Measurements from ENCODE around the gene SMCO2.

SMCO2 gene

GRCh38 chr12:27446436-27446835 is at the start of gene SMCO2:
Gene SMCO2, plus strand, starts transcription at chr12:27446736. Its CDS starts 23,896 bp downstream, at chr12:27470632.
- DNase-seq (ENCODE audit: low spot score) (no peak), FAIRE-seq (no peak)

DNA sequence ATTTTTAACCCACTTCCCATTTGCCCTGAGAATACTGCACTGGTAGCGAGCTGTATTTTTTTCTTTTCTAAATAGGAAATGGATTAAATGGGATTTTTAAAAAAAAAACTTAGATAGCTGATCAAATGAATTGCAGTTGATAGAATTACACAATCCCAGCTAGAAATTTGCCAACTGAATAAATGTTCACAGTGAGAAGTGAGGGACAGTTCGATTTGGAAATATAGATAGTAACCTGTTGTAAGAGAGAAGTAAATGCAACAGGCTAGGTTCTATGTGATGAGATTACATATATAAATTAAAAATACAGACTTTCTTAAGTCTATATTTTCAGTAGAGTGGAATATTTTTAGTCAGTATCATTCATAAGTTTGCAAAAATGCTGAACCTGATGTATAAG is 48.1 kb upstream of the SMCO2 start:
- DNase-seq (ENCODE audit: low spot score) (no peak), FAIRE-seq (no peak)

DNA sequence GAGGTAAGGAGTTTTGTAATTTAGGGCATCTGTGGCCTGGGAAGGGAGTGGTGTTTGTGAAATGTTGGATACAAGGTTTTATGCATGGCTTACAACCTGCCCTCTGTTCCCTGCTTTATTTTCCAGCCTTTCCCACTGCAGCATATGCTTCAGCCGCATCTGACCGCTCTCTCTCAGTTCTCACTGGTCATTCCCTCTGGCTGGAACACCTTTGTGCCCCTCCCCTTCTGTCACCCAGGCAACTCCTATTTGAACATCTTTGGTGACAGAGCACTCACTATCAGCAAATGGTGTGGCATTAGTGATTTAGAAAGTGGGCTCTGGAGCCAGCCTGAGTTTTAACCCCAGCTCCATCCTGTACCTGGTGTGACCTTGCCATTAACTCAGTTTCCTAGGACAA is 47.5 kb upstream of the SMCO2 start:
- no peak for DNase-seq (ENCODE audit: low spot score)
- FAIRE-seq, result no peak

DNA sequence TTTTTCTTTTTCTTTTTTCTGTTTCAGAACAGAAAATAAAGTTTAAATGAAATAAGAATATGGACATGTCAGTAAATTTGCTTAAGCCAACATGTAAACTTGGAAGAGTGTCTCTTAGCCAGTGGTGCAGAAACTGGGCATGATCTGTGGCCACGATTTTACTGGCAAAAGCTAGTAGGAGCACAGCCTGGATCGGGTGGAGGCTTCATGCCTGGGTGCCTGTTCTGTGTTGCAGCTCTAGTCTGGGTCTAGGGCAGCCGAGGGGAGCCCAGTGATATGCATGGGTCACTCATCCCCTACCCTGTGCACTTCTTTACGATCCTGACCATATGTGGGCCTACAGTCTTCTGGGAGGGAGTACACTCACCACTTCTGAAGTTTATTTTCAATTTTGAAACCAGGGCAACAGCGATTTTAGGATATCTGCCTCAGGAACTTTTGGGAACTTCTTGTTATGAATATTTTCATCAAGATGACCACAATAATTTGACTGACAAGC is 45.6 kb upstream of the SMCO2 start:
- peak; percentile 55 for FAIRE-seq

DNA sequence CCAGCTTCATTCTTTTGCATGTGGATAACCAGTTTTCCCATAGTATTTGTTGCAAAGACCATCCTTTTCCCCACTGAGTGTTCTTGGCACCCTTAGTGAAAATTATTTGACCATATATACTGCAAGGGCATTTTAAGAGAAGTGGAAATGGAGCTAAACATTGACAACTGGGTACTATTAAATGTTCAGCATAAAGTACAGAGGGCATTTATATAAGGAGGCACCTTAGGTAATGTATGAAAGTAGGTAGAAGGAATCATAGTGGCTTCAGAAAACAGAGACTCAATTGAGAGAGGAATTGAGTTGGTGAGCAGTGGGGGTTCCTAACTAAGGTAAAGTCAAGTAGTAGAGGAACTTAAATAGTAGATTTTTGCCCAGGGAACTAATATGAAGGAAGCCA is 34.5 kb upstream of the SMCO2 start:
- FAIRE-seq (no peak), DNase-seq (ENCODE audit: low spot score) (no peak)

More for the DNA sequence above, 45.6 kb upstream of the SMCO2 start:
- DNase-seq (ENCODE audit: low spot score), result no peak

DNA sequence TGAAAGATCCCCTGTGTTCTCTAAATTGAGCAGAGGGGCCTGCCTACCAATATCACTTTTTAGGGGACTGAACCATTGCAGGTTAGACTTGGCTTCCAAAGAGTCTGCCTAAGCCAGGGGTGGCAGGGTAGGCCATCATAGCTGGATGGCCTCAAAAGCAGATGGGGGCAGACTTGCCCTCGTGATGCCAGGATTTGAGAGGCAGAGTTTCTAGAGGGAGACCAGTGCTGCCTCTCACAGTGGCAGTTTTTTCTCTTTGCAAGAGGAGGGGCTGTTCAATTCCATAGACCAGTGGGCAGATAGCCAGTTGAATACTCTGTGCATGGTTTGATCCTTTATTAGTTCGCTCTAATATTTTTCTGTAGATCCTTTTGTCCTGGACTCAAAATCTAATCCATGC is 23.8 kb upstream of the SMCO2 start:
- DNase-seq (ENCODE audit: low spot score) (no peak), FAIRE-seq (no peak)

DNA sequence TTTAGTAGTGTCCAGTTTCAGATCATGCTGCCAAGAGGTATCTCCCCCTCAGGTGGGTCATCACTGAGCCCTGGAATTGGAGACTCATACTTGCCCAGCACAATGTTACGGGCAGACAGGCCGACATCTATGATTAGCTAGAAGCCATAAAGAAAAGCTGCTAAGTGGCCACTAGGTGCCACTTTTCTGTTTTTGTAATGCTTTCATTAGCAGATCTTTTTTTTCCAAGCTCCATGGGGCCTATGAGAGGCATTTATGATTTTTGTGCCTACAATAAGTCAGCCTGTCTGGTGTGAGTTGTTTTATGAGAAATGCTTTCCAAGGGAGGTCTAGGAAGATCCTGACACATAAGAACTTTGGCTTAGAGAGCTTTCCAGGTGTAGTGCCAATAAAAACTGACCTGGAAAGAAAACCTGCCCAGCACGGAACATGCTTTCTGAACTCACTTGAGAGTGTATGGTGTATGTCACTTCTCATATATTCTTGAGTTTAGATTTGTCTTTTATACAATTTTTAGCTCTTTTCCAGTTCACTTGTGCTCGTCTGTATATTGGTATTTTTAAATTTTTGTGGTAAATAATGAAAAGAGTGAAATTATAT is 21.8 kb upstream of the SMCO2 start:
- peak; percentile 52 for DNase-seq (ENCODE audit: low spot score)
- FAIRE-seq, result no peak

DNA sequence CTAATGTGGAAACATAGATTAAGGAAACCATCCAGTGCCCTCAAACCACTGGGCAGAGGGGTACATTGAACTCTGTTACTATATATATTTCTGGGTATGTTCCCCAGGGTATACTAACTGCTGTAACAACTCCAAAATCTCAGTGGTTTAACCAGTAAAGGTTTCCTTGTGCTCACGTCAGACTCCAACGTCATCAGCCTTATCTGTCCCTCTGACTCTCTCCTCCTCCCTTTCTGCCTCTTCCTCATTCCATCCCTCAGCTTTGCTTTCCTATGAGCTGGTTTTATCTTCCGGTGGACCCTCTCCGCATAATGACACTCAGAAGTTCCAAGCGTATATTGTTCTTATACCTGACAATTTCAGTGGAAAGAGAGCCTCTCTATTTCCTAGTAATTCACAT is 21.2 kb upstream of the SMCO2 start:
- no peak for FAIRE-seq
- DNase-seq (ENCODE audit: low spot score), result no peak

DNA sequence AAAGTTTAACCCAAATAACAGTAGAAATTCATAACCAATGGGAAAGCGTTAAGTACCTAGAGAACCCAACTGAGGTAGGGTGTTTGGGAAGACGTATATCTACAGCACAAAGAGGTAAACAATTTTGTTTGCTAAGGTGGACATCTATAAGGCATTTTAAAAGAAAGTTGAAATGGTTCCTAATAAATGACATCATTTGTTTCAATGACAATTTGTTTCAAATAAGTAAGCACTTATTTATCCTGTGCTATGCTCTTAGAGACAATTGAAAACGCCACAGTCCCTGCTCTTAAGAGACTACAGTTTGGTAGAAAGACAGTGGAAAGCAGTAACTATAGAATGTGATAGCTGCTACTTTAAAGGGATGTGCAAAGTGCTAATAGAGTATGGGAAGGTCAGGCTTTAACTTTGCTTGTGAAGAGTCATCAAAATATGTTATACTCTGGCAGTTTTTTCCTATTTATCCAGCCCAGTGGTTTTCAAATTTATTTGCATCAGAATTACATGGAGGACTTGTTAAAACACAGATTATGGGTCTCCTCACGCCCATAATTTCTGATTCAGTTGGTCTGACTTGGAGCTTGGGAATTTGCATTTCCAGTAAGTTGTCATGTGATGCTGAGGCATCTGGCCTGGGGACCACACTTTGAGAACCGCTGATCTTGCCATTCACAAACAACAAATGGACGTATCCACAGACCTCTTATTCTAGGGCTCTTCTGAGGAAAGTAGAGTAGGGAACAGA is 19.6 kb upstream of the SMCO2 start:
- FAIRE-seq, result no peak
- no peak for DNase-seq (ENCODE audit: low spot score)

GRCh38 chr12:27427824-27428223 is 18.7 kb upstream of the SMCO2 start:
- no peak for FAIRE-seq
- DNase-seq (ENCODE audit: low spot score), result no peak

GRCh38 chr12:27428466-27428865 is 18.1 kb upstream of the SMCO2 start:
- no peak for FAIRE-seq
- DNase-seq (ENCODE audit: low spot score), result no peak

- no peak for DNase-seq (ENCODE audit: low spot score)
- no peak for FAIRE-seq
Observed at GRCh38 chr12:27429606-27430005, 16.9 kb upstream of the SMCO2 start.

GRCh38 chr12:27431185-27431584 is 15.4 kb upstream of the SMCO2 start:
- FAIRE-seq, result no peak
- DNase-seq (ENCODE audit: low spot score), result no peak

- FAIRE-seq (peak; percentile 17), DNase-seq (ENCODE audit: low spot score) (peak; percentile 57)
Observed at GRCh38 chr12:27434673-27435565, 11.6 kb upstream of the SMCO2 start.

GRCh38 chr12:27436029-27436428 is 10.5 kb upstream of the SMCO2 start:
- DNase-seq (ENCODE audit: low spot score) (no peak), FAIRE-seq (peak; percentile 83)

DNA sequence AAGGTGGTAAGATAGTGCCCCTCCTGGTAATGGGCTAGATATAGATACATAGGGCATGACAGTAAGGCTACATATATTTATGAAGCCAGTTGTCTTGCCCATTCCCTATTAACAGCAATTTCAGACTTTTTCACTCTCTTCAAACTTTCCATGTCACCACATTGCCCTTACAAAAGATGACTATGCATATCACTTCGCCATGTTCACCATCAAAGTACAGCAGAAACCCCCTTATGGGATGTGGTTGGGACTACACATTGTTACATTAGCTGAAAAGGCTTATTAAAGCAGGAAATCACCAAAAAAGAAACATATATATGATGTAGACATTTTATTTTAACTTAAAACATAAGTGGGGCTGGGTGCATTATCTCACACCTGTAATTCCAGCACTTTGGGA is 9.8 kb upstream of the SMCO2 start:
- DNase-seq (ENCODE audit: low spot score) (no peak), FAIRE-seq (no peak)

DNA sequence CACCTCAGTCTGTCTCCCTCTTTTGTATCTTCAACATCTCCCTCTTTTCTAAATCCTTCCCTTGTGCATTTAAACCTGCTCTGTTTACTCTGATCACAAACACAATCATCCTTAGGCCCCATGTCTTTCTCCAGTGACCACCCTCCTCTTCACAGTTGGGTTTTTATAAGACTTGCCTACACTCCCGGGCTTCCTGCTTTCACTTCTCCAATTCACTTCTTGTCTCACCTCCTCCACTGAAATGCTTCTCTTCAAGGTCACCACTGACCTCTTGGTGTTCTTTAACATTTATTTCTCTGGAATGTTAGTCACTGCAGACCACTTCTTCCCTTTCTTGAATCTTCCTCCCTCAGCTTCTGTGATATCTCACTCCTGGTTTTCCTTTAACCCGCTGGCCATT is 8.7 kb upstream of the SMCO2 start:
- no peak for DNase-seq (ENCODE audit: low spot score)
- no peak for FAIRE-seq

GRCh38 chr12:27447761-27448160 is 1.2 kb downstream of the SMCO2 start:
- DNase-seq (ENCODE audit: low spot score) (no peak), FAIRE-seq (no peak)

GRCh38 chr12:27449026-27449425 is 2.5 kb downstream of the SMCO2 start:
- no peak for FAIRE-seq
- DNase-seq (ENCODE audit: low spot score), result no peak

GRCh38 chr12:27449893-27450534 is 3.5 kb downstream of the SMCO2 start:
- FAIRE-seq (no peak), DNase-seq (ENCODE audit: low spot score) (no peak)

DNA sequence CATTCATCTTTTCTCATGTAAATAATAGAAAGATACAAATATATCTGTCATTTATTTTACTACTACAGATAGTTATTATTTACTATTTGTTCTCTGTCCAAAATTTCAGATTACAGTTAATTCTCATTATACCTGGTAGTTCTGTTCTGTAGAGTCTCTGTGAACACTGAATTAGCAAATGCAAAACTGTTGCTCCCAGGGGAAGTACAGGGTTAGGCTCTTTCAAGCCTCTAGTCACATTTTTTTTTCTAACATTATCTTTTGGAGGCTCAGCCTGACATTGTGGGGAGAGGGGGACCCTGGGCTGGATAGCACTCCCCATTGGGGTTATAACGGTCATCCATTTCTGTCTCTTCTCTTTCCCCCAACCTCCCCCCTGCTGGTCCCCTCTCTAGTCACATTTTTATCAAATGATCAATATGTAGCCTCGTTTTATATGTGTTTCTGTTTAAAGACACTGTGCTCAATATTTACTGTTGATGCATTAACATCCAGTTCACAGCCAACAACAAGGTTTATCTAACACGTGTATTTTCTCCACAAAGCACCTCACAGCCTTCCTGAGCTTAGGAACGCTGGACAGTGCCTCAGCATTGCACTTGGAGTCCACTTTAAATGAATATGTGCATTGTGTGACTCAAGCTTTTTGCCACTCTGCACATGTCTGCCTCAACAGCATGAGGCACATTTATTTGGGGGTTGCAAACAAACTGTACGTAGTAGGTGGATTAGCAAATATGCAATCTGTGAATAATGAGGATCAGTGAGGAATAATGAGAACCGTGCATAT is 4.7 kb downstream of the SMCO2 start:
- DNase-seq (ENCODE audit: low spot score), result no peak
- FAIRE-seq, result peak; percentile 81

Data from urothelium cell line (cell line).